ENCODE results near the gene NOX1. TPM values are rescaled to one million over a fixed set of nuclear protein-coding genes. Genes with fewer than 3 reads are reported as not detected.

The NOX1 gene
- total RNA-seq (2021) = not detected in 2 replicates
- Bru-seq, nascent RNA = not detected
- BruChase-seq, experiment 1, labeled RNA remaining after a 2-hour chase = percentile 3 among the genes with signal in this experiment
- BruChase-seq, experiment 2, labeled RNA remaining after a 6-hour chase = percentile 6 among the genes with signal in this experiment
- long read RNA-seq = 0 reads

DNA sequence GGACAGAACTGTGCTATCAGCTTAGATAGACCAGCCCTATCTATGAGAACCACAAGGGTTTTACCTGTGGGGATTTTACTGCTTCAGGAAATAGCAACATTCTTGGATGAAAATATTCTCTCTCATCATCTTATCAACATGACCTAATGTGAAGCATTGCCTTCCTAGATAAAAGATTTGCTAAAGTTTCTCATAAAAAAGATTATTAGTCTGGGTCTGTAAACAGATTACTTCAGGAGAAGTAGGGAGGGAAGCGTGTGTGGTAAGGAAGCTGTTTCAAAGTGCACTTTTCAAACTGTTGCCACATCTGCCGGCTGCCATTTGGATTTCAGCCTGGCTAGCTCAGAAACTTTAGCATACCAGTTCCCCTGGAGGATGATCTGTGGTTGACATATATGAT is at the start of gene NOX1:
TSS of gene NOX1 (minus strand) at position 35 of the 400 bp plus-strand sequence. CDS start 220 bp downstream, outside the sequence.
- no TSS peak for BruUV-seq (replicated peaks)
- no peak for DNase-seq (ENCODE audit: low spot score)
- H3K4me1 ChIP-seq (ENCODE audit: insufficient read depth, low read length, poor library complexity, severe bottlenecking) = no peaks in the 10 kb centered on the region
- ChIA-PET CTCF (no interaction called here), POLR2A (ENCODE audit: low non-redundant PET) (interaction anchor here (0.7 kb wide), 1 partner anchor 326 kb away, joined by 3 read pairs; no protein-coding TSS in a partner anchor)
- intact Hi-C loops (cut with micrococcal nuclease; ENCODE audit: unreplicated experiment) = no loop called here
- TF ChIP-seq, protein P1, sequence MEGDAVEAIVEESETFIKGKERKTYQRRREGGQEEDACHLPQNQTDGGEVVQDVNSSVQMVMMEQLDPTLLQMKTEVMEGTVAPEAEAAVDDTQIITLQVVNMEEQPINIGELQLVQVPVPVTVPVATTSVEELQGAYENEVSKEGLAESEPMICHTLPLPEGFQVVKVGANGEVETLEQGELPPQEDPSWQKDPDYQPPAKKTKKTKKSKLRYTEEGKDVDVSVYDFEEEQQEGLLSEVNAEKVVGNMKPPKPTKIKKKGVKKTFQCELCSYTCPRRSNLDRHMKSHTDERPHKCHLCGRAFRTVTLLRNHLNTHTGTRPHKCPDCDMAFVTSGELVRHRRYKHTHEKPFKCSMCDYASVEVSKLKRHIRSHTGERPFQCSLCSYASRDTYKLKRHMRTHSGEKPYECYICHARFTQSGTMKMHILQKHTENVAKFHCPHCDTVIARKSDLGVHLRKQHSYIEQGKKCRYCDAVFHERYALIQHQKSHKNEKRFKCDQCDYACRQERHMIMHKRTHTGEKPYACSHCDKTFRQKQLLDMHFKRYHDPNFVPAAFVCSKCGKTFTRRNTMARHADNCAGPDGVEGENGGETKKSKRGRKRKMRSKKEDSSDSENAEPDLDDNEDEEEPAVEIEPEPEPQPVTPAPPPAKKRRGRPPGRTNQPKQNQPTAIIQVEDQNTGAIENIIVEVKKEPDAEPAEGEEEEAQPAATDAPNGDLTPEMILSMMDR (conservative IDR thresholded peaks at IDR 0.05; ENCODE audit: low read depth, low read length) = no peak
- no peak for TF ChIP-seq EZH2 (IDR thresholded peaks at IDR 0.05; ENCODE audit: borderline replicate concordance, low read depth, low read length, poor library complexity, severe bottlenecking)
- peaks cover 6% of the 10 kb centered on the region for H3K27me3 ChIP-seq (replicated peaks; ENCODE audit: insufficient read depth, low read depth, low read length, poor library complexity)
- no peaks in the 10 kb centered on the region for H3K9me3 ChIP-seq (ENCODE audit: low read depth, low read length, poor library complexity, severe bottlenecking)
- no peak within 1 kb of the TSS for H3K27ac ChIP-seq (ENCODE audit: low read depth, low read length, poor library complexity, severe bottlenecking)
- H3K36me3 ChIP-seq (ENCODE audit: insufficient read depth, low read length, poor library complexity, severe bottlenecking) = no peaks in the 10 kb centered on the region
- H3K4me3 ChIP-seq (ENCODE audit: low read depth, low read length, poor library complexity, severe bottlenecking) = no peak within 1 kb of the TSS

DNA sequence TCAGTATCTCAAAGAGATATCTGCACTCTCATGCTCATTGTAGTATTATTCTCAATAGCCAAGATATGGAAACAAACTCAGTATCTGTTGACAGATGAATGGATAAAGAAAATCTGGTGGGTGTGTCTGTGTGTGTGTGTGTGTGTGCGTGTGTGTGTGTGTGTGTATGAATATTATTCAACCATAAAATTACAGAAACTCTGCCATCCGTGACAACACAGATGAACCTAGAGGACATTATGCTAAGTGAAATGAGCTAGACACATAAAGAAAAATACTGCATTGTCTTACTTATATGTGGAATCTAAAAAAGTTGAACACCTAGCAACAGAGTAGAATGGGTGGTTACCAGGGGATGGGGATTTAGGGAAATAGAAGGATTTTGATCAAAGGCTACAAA is 41.4 kb upstream of the NOX1 start:
- TF ChIP-seq, protein P1 (conservative IDR thresholded peaks at IDR 0.05; ENCODE audit: low read depth, low read length) = no peak
- no peak for TF ChIP-seq EZH2 (IDR thresholded peaks at IDR 0.05; ENCODE audit: borderline replicate concordance, low read depth, low read length, poor library complexity, severe bottlenecking)

DNA sequence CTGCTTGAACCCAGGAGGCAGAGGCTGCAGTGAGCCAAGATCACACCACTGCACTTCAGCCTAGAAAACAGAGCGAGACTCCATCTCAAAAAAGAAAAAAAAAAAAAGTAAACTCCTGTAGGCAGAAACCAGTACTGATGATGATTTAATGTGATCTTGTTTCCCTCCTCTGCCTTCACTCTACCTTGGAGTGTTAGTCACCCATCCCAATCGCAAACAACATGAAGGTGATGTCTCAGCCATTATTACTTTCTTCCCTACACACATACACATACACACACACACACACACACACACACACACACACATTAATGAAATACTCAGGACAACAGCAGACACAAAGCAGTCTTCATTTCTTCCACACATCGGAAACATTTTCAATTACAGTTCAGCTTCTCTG is 39.0 kb upstream of the NOX1 start:
- Histone ChIP-seq H3K9me3 (ENCODE audit: low read depth, low read length, poor library complexity, severe bottlenecking) (no peaks in the 10 kb centered on the region), H3K27ac (ENCODE audit: low read depth, low read length, poor library complexity, severe bottlenecking) (no peak overlapping the region), H3K27me3 (replicated peaks; ENCODE audit: insufficient read depth, low read depth, low read length, poor library complexity) (no peaks in the 10 kb centered on the region), H3K4me3 (ENCODE audit: low read depth, low read length, poor library complexity, severe bottlenecking) (no peak overlapping the region), H3K36me3 (ENCODE audit: insufficient read depth, low read length, poor library complexity, severe bottlenecking) (no peaks in the 10 kb centered on the region), H3K4me1 (ENCODE audit: insufficient read depth, low read length, poor library complexity, severe bottlenecking) (no peaks in the 10 kb centered on the region)
- BruUV-seq (replicated peaks) = no TSS peak
- ChIA-PET POLR2A (ENCODE audit: low non-redundant PET) (no interaction called here), CTCF (no interaction called here)
- intact Hi-C loops (cut with micrococcal nuclease; ENCODE audit: unreplicated experiment) = no loop called here
- TF ChIP-seq EZH2 (IDR thresholded peaks at IDR 0.05; ENCODE audit: borderline replicate concordance, low read depth, low read length, poor library complexity, severe bottlenecking) = no peak
- TF ChIP-seq, protein P1 (conservative IDR thresholded peaks at IDR 0.05; ENCODE audit: low read depth, low read length) = no peak
- DNase-seq (ENCODE audit: low spot score) = no peak

More for the DNA sequence above, 41.4 kb upstream of the NOX1 start:
- H3K27ac ChIP-seq (ENCODE audit: low read depth, low read length, poor library complexity, severe bottlenecking) = no peak overlapping the region
- POLR2A ChIA-PET (ENCODE audit: low non-redundant PET) = no interaction called here
- no peaks in the 10 kb centered on the region for H3K27me3 ChIP-seq (replicated peaks; ENCODE audit: insufficient read depth, low read depth, low read length, poor library complexity)
- CTCF ChIA-PET = no interaction called here
- no peaks in the 10 kb centered on the region for H3K4me1 ChIP-seq (ENCODE audit: insufficient read depth, low read length, poor library complexity, severe bottlenecking)
- no peaks in the 10 kb centered on the region for H3K9me3 ChIP-seq (ENCODE audit: low read depth, low read length, poor library complexity, severe bottlenecking)
- intact Hi-C loops (cut with micrococcal nuclease; ENCODE audit: unreplicated experiment) = no loop called here
- no TSS peak for BruUV-seq (replicated peaks)
- H3K36me3 ChIP-seq (ENCODE audit: insufficient read depth, low read length, poor library complexity, severe bottlenecking) = no peaks in the 10 kb centered on the region
- no peak overlapping the region for H3K4me3 ChIP-seq (ENCODE audit: low read depth, low read length, poor library complexity, severe bottlenecking)
- DNase-seq (ENCODE audit: low spot score) = no peak

All from A673 (cell line).